AG08395 (cell line): ENCODE measurements around the gene APPL2.
"Not testable (repeated sequence)": the region's sequence is repeated elsewhere in the genome, so short reads cannot be mapped to it uniquely, and the experiment has no call there.

Source experiments
- DNase-seq: peaks from one replicate; pipeline ENCODE4 v3.0.0; 2012; ENCODE audit warnings: mixed read lengths, low spot score

The APPL2 gene

DNA sequence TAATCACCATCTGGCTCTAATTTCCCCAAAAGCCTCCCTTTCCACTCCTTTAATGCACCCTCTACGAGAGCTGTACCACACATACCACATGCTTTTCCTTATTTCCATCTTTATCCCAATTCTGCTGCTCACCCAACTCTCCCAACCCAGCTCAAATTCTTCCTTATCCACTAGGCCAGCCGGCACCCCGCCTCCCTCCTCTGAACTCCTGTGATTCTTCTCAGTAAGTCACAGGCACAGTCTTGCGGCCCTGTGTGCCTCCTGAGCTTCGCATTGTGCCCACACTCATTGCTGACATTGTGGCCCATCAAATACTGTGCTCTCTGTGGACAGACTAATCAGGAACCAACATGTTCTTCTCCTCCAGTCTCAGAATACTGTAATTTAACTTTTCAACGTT is 45.4 kb downstream of the APPL2 start:
- no peak for DNase-seq

- no peak for DNase-seq
Measured at GRCh38 chr12:105189293-105189692, 46.7 kb downstream of the APPL2 start.

- not testable (repeated sequence) for DNase-seq
Measured at GRCh38 chr12:105183976-105184375, 52.0 kb downstream of the APPL2 start.

- not testable (repeated sequence) for DNase-seq
Measured at GRCh38 chr12:105183406-105183805, 52.6 kb downstream of the APPL2 start.

- not testable (repeated sequence) for DNase-seq
Measured at GRCh38 chr12:105179114-105179513, 56.9 kb downstream of the APPL2 start.

GRCh38 chr12:105177208-105177607 is 58.8 kb downstream of the APPL2 start:
- no peak for DNase-seq

- no peak for DNase-seq
Measured at GRCh38 chr12:105175397-105175990, 60.5 kb downstream of the APPL2 start.

DNA sequence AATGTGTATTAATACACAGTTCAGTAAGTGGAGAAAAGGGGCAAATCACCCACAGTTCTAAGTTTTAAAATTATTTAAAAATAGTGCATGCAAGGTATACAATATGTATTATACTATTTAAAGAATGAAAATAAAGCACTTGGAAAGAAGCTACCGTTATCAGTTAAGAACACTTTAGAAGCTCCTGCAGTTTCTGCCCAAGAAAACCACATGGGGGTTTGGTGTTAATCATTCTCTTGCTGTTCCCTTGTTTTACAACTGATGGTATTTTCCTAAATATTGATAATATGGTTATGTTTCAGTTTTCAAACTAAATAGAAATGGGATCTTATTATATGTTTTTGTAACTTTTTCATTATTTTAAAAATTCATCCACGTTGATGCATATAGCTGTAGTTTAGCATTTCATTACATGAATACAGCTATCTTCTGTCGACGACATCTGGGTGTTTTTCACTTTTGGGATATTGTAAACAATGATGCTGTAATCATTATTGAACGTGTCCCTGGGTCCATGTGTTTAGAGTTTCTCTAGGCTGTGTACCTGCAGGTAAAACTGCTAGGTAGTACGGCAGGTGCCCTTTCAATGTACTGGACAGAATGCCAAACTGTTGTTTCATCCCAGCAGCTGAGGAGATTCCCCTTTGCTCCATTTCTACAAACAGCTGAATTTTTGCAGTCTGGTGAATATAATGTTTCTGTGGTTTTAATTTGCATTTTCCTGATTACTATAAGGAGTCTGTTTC is 64.1 kb downstream of the APPL2 start:
- DNase-seq, result no peak

- no peak for DNase-seq
Measured at GRCh38 chr12:105170139-105170538, 65.8 kb downstream of the APPL2 start.

DNA sequence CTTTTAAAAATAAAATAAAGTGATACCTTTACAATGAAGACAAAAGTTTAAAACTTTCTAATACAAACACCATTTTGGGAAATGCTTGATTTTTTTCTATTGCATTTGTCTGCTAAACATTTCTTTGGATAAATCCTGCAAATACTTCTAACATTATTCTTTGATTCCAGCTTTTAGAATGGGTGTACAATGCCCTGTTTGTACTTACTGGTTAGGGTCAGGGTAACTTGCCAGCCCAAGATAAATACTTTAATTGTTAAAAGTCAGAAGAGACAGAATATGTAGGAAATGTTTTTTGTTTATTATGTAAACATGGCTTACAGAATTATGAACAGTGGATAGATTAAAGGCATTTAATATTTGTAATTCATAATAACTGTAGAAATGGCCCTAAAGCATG is 68.0 kb downstream of the APPL2 start:
- no peak for DNase-seq

DNA sequence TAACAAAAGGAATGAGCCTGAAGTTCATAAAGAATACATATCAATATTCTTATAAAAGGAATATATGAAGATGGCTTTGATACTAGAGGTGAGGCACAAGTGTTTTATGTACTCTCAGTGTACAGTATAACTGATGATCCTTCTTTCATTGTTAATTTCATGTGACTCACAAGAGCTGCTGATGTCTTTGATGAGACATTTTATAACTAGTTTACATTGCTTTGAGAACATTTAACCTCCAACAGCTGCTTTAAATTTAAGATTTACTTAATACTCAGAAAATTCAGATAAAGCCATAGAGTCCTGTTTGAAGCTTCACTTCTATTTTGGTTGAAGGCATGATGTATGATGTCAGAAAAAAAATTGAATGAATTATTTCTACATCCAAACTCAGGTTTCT is 68.6 kb downstream of the APPL2 start:
- DNase-seq, result no peak

- DNase-seq, result no peak
Measured at GRCh38 chr12:105166736-105167135, 69.2 kb downstream of the APPL2 start.

DNA sequence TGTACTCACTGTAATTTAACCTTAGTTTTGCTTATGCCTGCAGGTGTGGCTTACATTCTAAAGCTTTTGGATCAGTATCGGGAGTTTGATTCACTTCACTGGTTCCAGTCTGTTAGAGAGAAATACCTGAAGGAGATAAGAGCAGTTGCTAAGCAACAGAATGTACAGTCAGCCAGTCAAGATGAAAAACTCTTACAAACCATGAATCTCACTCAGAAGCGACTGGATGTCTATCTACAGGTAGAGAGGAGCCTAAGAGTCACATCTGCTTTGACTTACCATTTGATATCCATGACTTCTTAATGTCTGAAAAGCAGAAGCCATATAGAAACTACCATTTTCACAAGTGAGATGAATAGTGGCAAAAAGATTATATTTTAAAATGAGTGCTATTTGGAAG is 71.9 kb downstream of the APPL2 start:
- no peak for DNase-seq

DNA sequence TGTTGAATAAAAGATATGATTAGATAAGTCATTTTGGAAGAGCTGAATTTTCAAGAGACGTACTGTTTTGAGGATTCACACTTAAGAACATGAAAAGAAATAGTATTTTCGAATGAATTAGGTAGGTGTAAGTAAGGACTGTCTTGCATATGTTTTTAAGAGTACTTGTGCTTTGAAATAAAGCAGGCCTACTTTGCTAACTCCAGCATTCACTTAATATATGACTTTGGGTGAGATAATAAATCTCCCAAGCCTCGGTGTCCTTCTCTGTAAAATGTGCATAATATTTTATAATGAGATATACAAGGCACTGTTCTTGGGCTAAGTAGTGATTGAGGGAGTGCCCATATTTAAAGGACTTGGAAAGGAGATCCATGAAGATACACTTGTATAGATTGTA is 73.8 kb downstream of the APPL2 start:
- no peak for DNase-seq

- DNase-seq, result no peak
Measured at GRCh38 chr12:105158876-105159275, 77.1 kb downstream of the APPL2 start.

GRCh38 chr12:105157606-105158005 is 78.4 kb downstream of the APPL2 start:
- DNase-seq, result no peak

DNA sequence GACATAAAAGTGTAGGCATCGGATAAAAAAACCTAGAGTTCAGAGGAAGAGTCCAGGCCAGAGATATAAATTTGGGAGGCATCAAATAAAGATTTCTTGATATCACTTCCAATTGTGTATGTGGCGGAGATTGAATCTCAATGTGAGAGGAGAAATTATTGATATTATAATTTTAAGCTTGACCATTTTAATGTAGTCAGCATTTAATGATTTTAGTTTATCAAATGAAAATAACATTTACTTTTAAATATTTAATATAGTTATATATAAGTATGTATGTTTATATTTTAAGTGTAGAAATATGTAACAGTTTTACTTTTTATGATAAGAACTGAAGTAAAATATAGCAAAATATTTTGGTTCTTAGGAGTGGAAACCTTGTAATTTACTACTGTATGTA is 79.7 kb downstream of the APPL2 start:
- no peak for DNase-seq

GRCh38 chr12:105142259-105142658 is 93.7 kb downstream of the APPL2 start:
- no peak for DNase-seq

- DNase-seq, result no peak
Measured at GRCh38 chr12:105141320-105141922, 94.6 kb downstream of the APPL2 start.

GRCh38 chr12:105138248-105138647 is 97.7 kb downstream of the APPL2 start:
- no peak for DNase-seq
